HL-60/S4 (cell line): ENCODE measurements around the gene PSMF1.

Source experiments
- in situ Hi-C: fragments of 300-500 bp; cut with MboI; formaldehyde crosslinking; loops from 2 replicates; pipeline ENCODE4 v1.14.3; 2022; ENCODE audit warnings: low sequenced_read_pairs

The PSMF1 gene

GRCh38 chr20:1118336-1119127 is at the start of gene PSMF1:
PSMF1 (plus strand) TSS chr20:1118602; CDS start chr20:1118774, 172 bp downstream.
- in situ Hi-C loops: no loop called here

GRCh38 chr20:1072258-1072657 is 46.1 kb upstream of the PSMF1 start:
- in situ Hi-C loops: no loop called here

GRCh38 chr20:1075616-1076015 is 42.8 kb upstream of the PSMF1 start:
- in situ Hi-C loops: no loop called here

GRCh38 chr20:1081891-1082290 is 36.5 kb upstream of the PSMF1 start:
- in situ Hi-C loops: no loop called here

- in situ Hi-C loops: no loop called here
Observed at GRCh38 chr20:1083431-1084080, 34.8 kb upstream of the PSMF1 start.

GRCh38 chr20:1085492-1086276 is 32.7 kb upstream of the PSMF1 start:
- in situ Hi-C loops: no loop called here

- in situ Hi-C loops: no loop called here
Observed at GRCh38 chr20:1086277-1087213, 31.9 kb upstream of the PSMF1 start.

- in situ Hi-C loops: no loop called here
Observed at GRCh38 chr20:1087311-1087905, 31.0 kb upstream of the PSMF1 start.

- in situ Hi-C loops: no loop called here
Observed at GRCh38 chr20:1094751-1095150, 23.7 kb upstream of the PSMF1 start.

- in situ Hi-C loops: no loop called here
Observed at GRCh38 chr20:1101533-1101932, 16.9 kb upstream of the PSMF1 start.

GRCh38 chr20:1102016-1102415 is 16.4 kb upstream of the PSMF1 start:
- in situ Hi-C loops: no loop called here

- in situ Hi-C loops: no loop called here
Observed at GRCh38 chr20:1103751-1104150, 14.7 kb upstream of the PSMF1 start.

- in situ Hi-C loops: no loop called here
Observed at GRCh38 chr20:1105599-1106194, 12.7 kb upstream of the PSMF1 start.

GRCh38 chr20:1107176-1107575 is 11.2 kb upstream of the PSMF1 start:
- in situ Hi-C loops: no loop called here

GRCh38 chr20:1108437-1108920 is 9.9 kb upstream of the PSMF1 start:
- in situ Hi-C loops: no loop called here

- in situ Hi-C loops: no loop called here
Observed at GRCh38 chr20:1112908-1113307, 5.5 kb upstream of the PSMF1 start.

- in situ Hi-C loops: no loop called here
Observed at GRCh38 chr20:1118004-1118335, 432 bp upstream of the PSMF1 start.

GRCh38 chr20:1119128-1119505 is 715 bp downstream of the PSMF1 start:
- in situ Hi-C loops: no loop called here

- in situ Hi-C loops: no loop called here
Observed at GRCh38 chr20:1119524-1119923, 1.1 kb downstream of the PSMF1 start.

- in situ Hi-C loops: no loop called here
Observed at GRCh38 chr20:1121429-1121828, 3.0 kb downstream of the PSMF1 start.
